ENCODE data around the gene C10orf120.

C10orf120 gene

DNA sequence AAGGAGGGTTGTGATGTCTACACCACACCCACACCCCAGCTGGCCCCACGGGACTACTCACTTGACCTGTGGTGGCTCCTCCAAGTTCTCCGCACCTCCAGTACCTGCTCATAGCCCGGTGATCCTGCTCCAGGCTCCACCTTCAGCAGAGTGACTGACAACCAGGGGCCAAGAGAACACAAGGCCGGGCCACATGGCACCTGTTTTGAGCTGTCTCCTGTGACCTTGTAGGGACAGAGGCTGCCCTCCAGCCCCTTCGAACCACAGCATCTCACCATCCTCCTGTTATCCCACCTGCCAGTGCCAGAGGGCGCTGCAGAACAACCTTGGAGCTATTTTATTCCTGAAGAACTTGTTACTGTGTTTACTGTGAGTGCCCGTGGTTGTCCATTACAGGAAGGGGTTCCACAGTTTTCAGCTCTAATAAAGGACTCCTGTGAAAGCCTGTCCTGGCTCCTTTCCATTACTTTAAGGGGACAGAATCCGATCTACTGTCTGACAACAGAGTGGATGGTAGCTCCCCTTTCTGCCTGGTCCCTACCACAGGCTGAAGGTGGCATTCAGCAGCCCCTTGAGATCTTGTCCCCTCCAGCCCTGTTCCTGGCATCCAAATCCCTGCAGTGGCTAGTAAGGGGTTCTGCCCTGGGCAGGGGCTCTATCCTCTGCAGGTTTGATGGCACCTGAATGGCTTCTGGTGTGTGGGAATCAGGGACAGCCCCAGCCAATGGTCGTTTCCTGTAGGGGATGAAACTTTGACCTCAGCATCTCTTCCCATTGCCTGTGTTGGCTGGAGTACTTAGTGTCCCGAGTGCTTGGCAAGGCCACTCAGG, 50.8 kb downstream of the C10orf120 start:
- H3K27me3 ChIP-seq (replicated peaks in 2 of 5; ENCODE audit: control insufficient read depth in 4 of 5, insufficient read depth in 5 of 5, low read length in 4 of 5) = peaks cover 0 to 27% (median 4%) of the 10 kb centered on the region in 5 experiments
- POLR2A ChIA-PET = no interaction called here
- H3K27ac ChIP-seq (ENCODE audit: insufficient read depth in 1 of 2, low read depth in 1 of 2, low read length in 2 of 2, poor library complexity in 1 of 2, severe bottlenecking in 2 of 2) = no peak overlapping the region
- H3K4me3 ChIP-seq (ENCODE audit: control insufficient read depth in 1 of 7, extremely low read depth in 1 of 7, insufficient read depth in 4 of 7, low read depth in 2 of 7, low read length in 6 of 7) = no peak overlapping the region
- 40% methylated on average over 5 of the region's 10 CpGs for WGBS (ENCODE audit: insufficient coverage)
- no peaks in the 10 kb centered on the region for H3K9me3 ChIP-seq (ENCODE audit: control extremely low read depth in 1 of 5, control insufficient read depth in 4 of 5, insufficient read depth in 2 of 5, low read depth in 1 of 5, low read length in 4 of 5)
- CTCF ChIA-PET = interaction anchor here (0.7 to 2.6 kb wide), 7 partner anchors 9 to 910 kb away, joined by 3 to 10 read pairs (median 3); no protein-coding TSS in a partner anchor
- no peaks in the 10 kb centered on the region for H3K36me3 ChIP-seq (ENCODE audit: control insufficient read depth in 4 of 4, insufficient read depth in 4 of 4, low read length in 3 of 4)
- DNase-seq = peak; percentile 6 to 51 (median 40)
- no peaks in the 10 kb centered on the region for H3K4me1 ChIP-seq (ENCODE audit: control extremely low read depth in 1 of 4, control insufficient read depth in 4 of 4, insufficient read depth in 4 of 4, low read length in 3 of 4)
